Ishikawa (cell line): ENCODE results near the gene ANKRD61.

Experiments used
- CREB1 ChIP-seq: IDR thresholded peaks from 2 replicates; pipeline ENCODE4 v1.6.1; 2012; ENCODE audit warnings: low read depth
- FOXM1 ChIP-seq: IDR thresholded peaks from 2 replicates; pipeline ENCODE4 v1.6.1; 2012; ENCODE audit warnings: low read depth, borderline replicate concordance
- REST ChIP-seq: IDR thresholded peaks from 2 replicates; pipeline ENCODE4 v1.6.1; 2012; ENCODE audit warnings: low read depth, mild to moderate bottlenecking
- YY1 ChIP-seq: IDR thresholded peaks from 2 replicates; pipeline ENCODE4 v1.6.1; 2012; ENCODE audit warnings: low read depth

GRCh38 chr7:6049780-6050179 is 18.6 kb downstream of the ANKRD61 start:
- no peak for TF ChIP-seq YY1
- TF ChIP-seq REST: no peak
- no peak for TF ChIP-seq FOXM1
- no peak for TF ChIP-seq CREB1
